ENCODE measurements around the gene TMEM97. TPM values are rescaled to one million over a fixed set of nuclear protein-coding genes. Genes with fewer than 3 reads are reported as not detected.

TMEM97 gene
- total RNA-seq, 3 donors from 2014 or later (not counting 1 experiment from before 2014, with no cell fraction given), result 4.6 to 8.8 (median 7.5) TPM

DNA sequence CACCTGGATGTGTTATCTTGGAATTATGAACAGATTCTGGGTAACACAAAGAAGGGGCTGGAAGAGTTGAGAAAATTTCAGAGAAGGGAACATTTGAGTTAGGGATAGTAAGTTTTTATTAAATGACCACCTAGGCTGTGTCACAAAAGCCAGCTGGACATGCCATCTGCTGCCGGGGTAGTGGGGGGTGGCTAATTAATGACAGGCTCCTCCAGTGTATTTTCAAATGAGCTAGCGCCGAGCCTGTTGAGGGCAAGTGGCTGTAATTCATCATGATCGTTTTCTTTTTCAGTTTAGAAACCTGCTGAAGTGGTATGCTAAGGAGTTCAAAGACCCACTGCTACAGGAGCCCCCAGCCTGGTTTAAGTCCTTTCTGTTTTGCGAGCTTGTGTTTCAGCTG lies 6.2 kb downstream of the TMEM97 start:
- TF ChIP-seq, protein P1, sequence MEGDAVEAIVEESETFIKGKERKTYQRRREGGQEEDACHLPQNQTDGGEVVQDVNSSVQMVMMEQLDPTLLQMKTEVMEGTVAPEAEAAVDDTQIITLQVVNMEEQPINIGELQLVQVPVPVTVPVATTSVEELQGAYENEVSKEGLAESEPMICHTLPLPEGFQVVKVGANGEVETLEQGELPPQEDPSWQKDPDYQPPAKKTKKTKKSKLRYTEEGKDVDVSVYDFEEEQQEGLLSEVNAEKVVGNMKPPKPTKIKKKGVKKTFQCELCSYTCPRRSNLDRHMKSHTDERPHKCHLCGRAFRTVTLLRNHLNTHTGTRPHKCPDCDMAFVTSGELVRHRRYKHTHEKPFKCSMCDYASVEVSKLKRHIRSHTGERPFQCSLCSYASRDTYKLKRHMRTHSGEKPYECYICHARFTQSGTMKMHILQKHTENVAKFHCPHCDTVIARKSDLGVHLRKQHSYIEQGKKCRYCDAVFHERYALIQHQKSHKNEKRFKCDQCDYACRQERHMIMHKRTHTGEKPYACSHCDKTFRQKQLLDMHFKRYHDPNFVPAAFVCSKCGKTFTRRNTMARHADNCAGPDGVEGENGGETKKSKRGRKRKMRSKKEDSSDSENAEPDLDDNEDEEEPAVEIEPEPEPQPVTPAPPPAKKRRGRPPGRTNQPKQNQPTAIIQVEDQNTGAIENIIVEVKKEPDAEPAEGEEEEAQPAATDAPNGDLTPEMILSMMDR (IDR thresholded peaks at IDR 0.05), result no peak
- no peak overlapping the region for H3K4me3 Mint-ChIP-seq
- peaks cover 12% of the 10 kb centered on the region for H3K36me3 Mint-ChIP-seq
- H3K9me3 ChIP-seq (ENCODE audit: control insufficient read depth, insufficient read depth, low read length), result no peaks in the 10 kb centered on the region
- peaks cover 1 to 2% of the 10 kb centered on the region in 2 donors for H3K4me1 Mint-ChIP-seq
- no peak overlapping the region for H3K4me3 ChIP-seq (ENCODE audit: low read length)
- intact Hi-C loops (cut with micrococcal nuclease), result no loop called here
- H3K27ac ChIP-seq (ENCODE audit: low read length), result no peak overlapping the region
- peaks cover 15% of the 10 kb centered on the region for H3K36me3 ChIP-seq (ENCODE audit: control insufficient read depth, insufficient read depth, low read length)
- H3K4me1 ChIP-seq (ENCODE audit: control insufficient read depth, insufficient read depth, low read length), result no peaks in the 10 kb centered on the region
- no peaks in the 10 kb centered on the region for H3K27me3 ChIP-seq (ENCODE audit: control insufficient read depth, insufficient read depth, low read length)
- DNase-seq, result no peak
- 94% methylated on average over 5 of the region's 5 CpGs for WGBS (ENCODE audit: insufficient coverage)
- no peaks in the 10 kb centered on the region for H3K9me3 Mint-ChIP-seq
- ATAC-seq, result no peak
- no peaks in the 10 kb centered on the region for H3K27me3 Mint-ChIP-seq (ENCODE audit: low read depth in 2 of 2)
- H3K27ac Mint-ChIP-seq, result no peak overlapping the region

DNA sequence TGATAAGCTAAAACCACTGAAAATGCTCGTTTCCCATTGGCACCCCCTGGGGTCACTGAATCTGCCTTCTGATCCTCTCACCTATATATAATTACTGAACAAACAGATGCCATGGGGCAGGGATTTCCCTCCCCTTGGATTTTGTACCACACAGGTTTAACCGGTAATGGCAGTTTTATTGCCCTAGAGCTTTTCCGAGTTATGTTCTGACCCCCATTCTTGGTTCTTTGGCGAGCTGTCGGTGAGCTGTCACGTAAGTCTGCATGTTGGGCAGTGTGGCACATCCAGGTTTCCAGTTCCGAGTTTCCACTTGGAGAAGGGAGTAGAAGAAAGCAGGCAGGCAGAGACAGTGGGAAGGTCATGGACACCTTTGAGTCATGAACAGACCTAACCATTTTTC lies 7.1 kb downstream of the TMEM97 start:
- no peak overlapping the region for H3K4me3 ChIP-seq (ENCODE audit: low read length)
- H3K27me3 ChIP-seq (ENCODE audit: control insufficient read depth, insufficient read depth, low read length), result no peaks in the 10 kb centered on the region
- no peaks in the 10 kb centered on the region for H3K9me3 ChIP-seq (ENCODE audit: control insufficient read depth, insufficient read depth, low read length)
- no peak for ATAC-seq
- no peaks in the 10 kb centered on the region for H3K4me1 ChIP-seq (ENCODE audit: control insufficient read depth, insufficient read depth, low read length)
- DNase-seq, result no peak
- no peaks in the 10 kb centered on the region for H3K9me3 Mint-ChIP-seq
- no peak overlapping the region for H3K27ac Mint-ChIP-seq
- no peaks in the 10 kb centered on the region for H3K27me3 Mint-ChIP-seq (ENCODE audit: low read depth in 2 of 2)
- peaks cover 23% of the 10 kb centered on the region for H3K36me3 ChIP-seq (ENCODE audit: control insufficient read depth, insufficient read depth, low read length)
- WGBS (ENCODE audit: insufficient coverage), result 96% methylated on average over 7 of the region's 7 CpGs
- TF ChIP-seq, protein P1 (IDR thresholded peaks at IDR 0.05), result no peak
- peaks cover 12% of the 10 kb centered on the region for H3K36me3 Mint-ChIP-seq
- H3K4me1 Mint-ChIP-seq, result no peaks in the 10 kb centered on the region
- H3K4me3 Mint-ChIP-seq, result no peak overlapping the region
- intact Hi-C loops (cut with micrococcal nuclease), result no loop called here
- no peak overlapping the region for H3K27ac ChIP-seq (ENCODE audit: low read length)

DNA sequence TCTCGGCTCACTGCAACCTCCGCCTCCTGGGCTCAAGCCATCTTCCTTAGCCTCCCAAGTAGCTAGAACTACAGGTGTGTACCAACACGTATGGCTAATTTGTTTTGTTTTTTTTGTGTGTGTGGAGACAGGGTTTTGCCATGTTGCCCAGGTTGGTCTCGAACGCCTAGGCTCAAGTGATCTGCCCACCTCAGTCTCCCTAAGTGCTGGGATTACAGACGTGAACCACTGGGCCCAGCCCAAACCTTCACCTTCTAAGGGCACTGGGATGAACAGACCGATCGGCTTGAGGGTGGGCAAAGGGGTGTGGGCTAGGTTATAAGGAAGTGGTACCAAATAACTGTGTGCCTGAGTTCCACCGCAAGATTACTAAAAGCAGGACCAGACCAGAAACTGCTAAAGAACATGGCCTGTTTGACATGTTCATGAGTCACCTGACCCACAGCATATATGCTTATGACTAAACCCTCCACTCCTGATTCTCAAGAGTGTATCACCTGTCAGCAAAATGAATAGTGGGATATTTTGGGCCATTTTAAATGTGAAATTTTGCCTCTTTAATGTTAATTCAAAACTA lies 8.1 kb downstream of the TMEM97 start:
- Mint-ChIP-seq H3K36me3 (peaks cover 12% of the 10 kb centered on the region), H3K4me1 (peaks cover 0 to 2% of the 10 kb centered on the region in 2 donors), H3K27ac (no peak overlapping the region), H3K4me3 (no peak overlapping the region), H3K27me3 (ENCODE audit: low read depth in 2 of 2) (no peaks in the 10 kb centered on the region), H3K9me3 (no peaks in the 10 kb centered on the region)
- DNase-seq (no peak), ATAC-seq (no peak)
- intact Hi-C loops (cut with micrococcal nuclease), result no loop called here
- H3K9me3 ChIP-seq (ENCODE audit: control insufficient read depth, insufficient read depth, low read length), result no peaks in the 10 kb centered on the region
- no peak overlapping the region for H3K27ac ChIP-seq (ENCODE audit: low read length)
- peaks cover 33% of the 10 kb centered on the region for H3K36me3 ChIP-seq (ENCODE audit: control insufficient read depth, insufficient read depth, low read length)
- no peak overlapping the region for H3K4me3 ChIP-seq (ENCODE audit: low read length)
- no peaks in the 10 kb centered on the region for H3K4me1 ChIP-seq (ENCODE audit: control insufficient read depth, insufficient read depth, low read length)
- TF ChIP-seq, protein P1 (IDR thresholded peaks at IDR 0.05), result no peak
- H3K27me3 ChIP-seq (ENCODE audit: control insufficient read depth, insufficient read depth, low read length), result no peaks in the 10 kb centered on the region
- 81% methylated on average over 9 of the region's 9 CpGs for WGBS (ENCODE audit: insufficient coverage)

DNA sequence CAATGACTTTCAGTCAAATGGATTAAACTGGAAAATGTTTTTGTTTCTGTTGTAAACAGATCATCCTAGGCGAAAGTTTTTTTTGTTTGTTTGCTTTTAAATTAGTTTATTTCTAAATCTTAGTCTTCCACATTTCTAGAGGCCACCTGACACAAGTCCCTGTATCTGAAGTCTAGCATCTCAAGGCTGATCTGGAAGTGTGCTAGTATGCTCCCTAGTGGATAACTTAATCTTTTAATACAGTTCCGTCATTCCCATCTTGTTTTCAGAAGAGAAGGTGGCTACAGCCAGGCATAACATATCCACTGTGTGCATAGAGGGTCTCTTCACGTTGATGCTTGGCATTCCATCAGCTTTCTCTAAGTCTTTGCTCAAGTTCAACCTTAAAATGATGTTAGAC lies 8.7 kb downstream of the TMEM97 start:
- Histone ChIP-seq H3K4me1 (ENCODE audit: control insufficient read depth, insufficient read depth, low read length) (no peaks in the 10 kb centered on the region), H3K27me3 (ENCODE audit: control insufficient read depth, insufficient read depth, low read length) (no peaks in the 10 kb centered on the region), H3K27ac (ENCODE audit: low read length) (no peak overlapping the region), H3K9me3 (ENCODE audit: control insufficient read depth, insufficient read depth, low read length) (no peaks in the 10 kb centered on the region), H3K4me3 (ENCODE audit: low read length) (no peak overlapping the region), H3K36me3 (ENCODE audit: control insufficient read depth, insufficient read depth, low read length) (peaks cover 33% of the 10 kb centered on the region)
- TF ChIP-seq, protein P1 (IDR thresholded peaks at IDR 0.05), result no peak
- Mint-ChIP-seq H3K4me1 (peaks cover 0 to 4% of the 10 kb centered on the region in 2 donors), H3K4me3 (no peak overlapping the region), H3K36me3 (peaks cover 12% of the 10 kb centered on the region), H3K9me3 (no peaks in the 10 kb centered on the region), H3K27ac (no peak overlapping the region), H3K27me3 (ENCODE audit: low read depth in 2 of 2) (no peaks in the 10 kb centered on the region)
- intact Hi-C loops (cut with micrococcal nuclease), result no loop called here
- DNase-seq, result no peak
- ATAC-seq, result no peak
- WGBS (ENCODE audit: insufficient coverage), result 93% methylated on average over 2 of the region's 3 CpGs

Measured in natural killer cell (primary cell).